Activated T-helper 1 cell treated with anti-CD3 and anti-CD28 coated beads, Interleukin-2, amount 50 U/mL, for 16 hours (primary cell): ENCODE measurements around the gene SERPINE1.
"Not testable (repeated sequence)": the region's sequence is repeated elsewhere in the genome, so short reads cannot be mapped to it uniquely, and the experiment has no call there.

Experiments
- DNase-seq, 2 donors: peaks; one replicate each; pipeline ENCODE4 v3.0.0-alpha.2; 2020; ENCODE audit warnings: low read depth in 1 of 2, low spot score in 1 of 2

The SERPINE1 gene

GRCh38 chr7:101100858-101101847 is 25.8 kb upstream of the SERPINE1 start:
- DNase-seq = no peak

- no peak for DNase-seq
Measured at GRCh38 chr7:101102026-101102425, 24.9 kb upstream of the SERPINE1 start.

GRCh38 chr7:101103701-101104100 is 23.2 kb upstream of the SERPINE1 start:
- DNase-seq = not testable (repeated sequence)

GRCh38 chr7:101104193-101104713 is 22.7 kb upstream of the SERPINE1 start:
- no peak for DNase-seq

GRCh38 chr7:101104799-101105198 is 22.1 kb upstream of the SERPINE1 start:
- no peak for DNase-seq

GRCh38 chr7:101105248-101105647 is 21.7 kb upstream of the SERPINE1 start:
- not testable (repeated sequence) for DNase-seq

GRCh38 chr7:101106386-101106785 is 20.5 kb upstream of the SERPINE1 start:
- DNase-seq = no peak

GRCh38 chr7:101108330-101108857 is 18.5 kb upstream of the SERPINE1 start:
- no peak for DNase-seq

- no peak for DNase-seq
Measured at GRCh38 chr7:101108961-101109360, 17.9 kb upstream of the SERPINE1 start.

GRCh38 chr7:101109368-101109767 is 17.5 kb upstream of the SERPINE1 start:
- no peak for DNase-seq

- DNase-seq = no peak
Measured at GRCh38 chr7:101111261-101111660, 15.6 kb upstream of the SERPINE1 start.

GRCh38 chr7:101112233-101112632 is 14.7 kb upstream of the SERPINE1 start:
- no peak for DNase-seq

GRCh38 chr7:101113140-101113539 is 13.8 kb upstream of the SERPINE1 start:
- not testable (repeated sequence) for DNase-seq

GRCh38 chr7:101113836-101114235 is 13.1 kb upstream of the SERPINE1 start:
- DNase-seq = no peak

GRCh38 chr7:101114492-101114891 is 12.4 kb upstream of the SERPINE1 start:
- DNase-seq = no peak

GRCh38 chr7:101115215-101115614 is 11.7 kb upstream of the SERPINE1 start:
- no peak for DNase-seq

- no peak for DNase-seq
Measured at GRCh38 chr7:101116898-101117297, 10.0 kb upstream of the SERPINE1 start.

- no peak for DNase-seq
Measured at GRCh38 chr7:101118856-101119255, 8.0 kb upstream of the SERPINE1 start.

- DNase-seq = no peak
Measured at GRCh38 chr7:101119876-101120275, 7.0 kb upstream of the SERPINE1 start.

GRCh38 chr7:101120315-101120714 is 6.6 kb upstream of the SERPINE1 start:
- DNase-seq = no peak

- DNase-seq = not testable (repeated sequence)
Measured at GRCh38 chr7:101121631-101121990, 5.3 kb upstream of the SERPINE1 start.
